Prostate gland (tissue), 2 donors: ENCODE data around the gene MRNIP. TPM values are rescaled to one million over a fixed set of nuclear protein-coding genes. Genes with fewer than 3 reads are reported as not detected.
A peak's percentile ranks its signal among the peaks of the same experiment; 100 is the strongest.

Source experiments
- DNase-seq: peaks from one replicate; pipeline ENCODE4 v3.0.0-alpha.2; 2019; ENCODE audit warnings: low spot score
- H3K27ac ChIP-seq, 2 donors: fragments of 200-600 bp; sonication (generic); 2 replicates each; pipeline ENCODE4 v1.5.1; 2017 to 2019
- H3K27me3 ChIP-seq: fragments of 200-600 bp; sonication (generic); replicated peaks from 2 replicates; pipeline ENCODE4 v1.5.1; 2019; ENCODE audit not compliant: insufficient read depth
- H3K36me3 ChIP-seq, 2 donors: fragments of 200-600 bp; sonication (generic); 1 replicate in 1 of 2; 2 replicates in 1 of 2; pipeline versions ENCODE4 v1.5.1 to v1.8.1; 2017 to 2019
- H3K4me1 ChIP-seq: fragments of 200-600 bp; sonication (generic); replicated peaks from 2 replicates; pipeline ENCODE4 v1.5.1; 2019
- H3K4me3 ChIP-seq, 2 donors: fragments of 200-600 bp; sonication (generic); 2 replicates each; pipeline ENCODE4 v1.5.1; 2017 to 2019
- H3K9me3 ChIP-seq: fragments of 200-600 bp; sonication (generic); 2 replicates; pipeline ENCODE4 v1.5.1; 2017
- CTCF ChIP-seq, 4 experiments: fragments of 200-600 bp in 2 of 4; fragments of 450-650 bp in 2 of 4; sonication (generic) in 2 of 4; IDR thresholded peaks; 1 replicate in 3 of 4; 2 replicates in 1 of 4; pipeline ENCODE4 v1.5.1; 2016 to 2019; ENCODE audit warnings: antibody characterized with exemption in 4 of 4, mild to moderate bottlenecking in 2 of 4, moderate library complexity in 2 of 4
- POLR2A ChIP-seq: fragments of 450-650 bp; IDR thresholded peaks from one replicate; pipeline ENCODE4 v1.6.1; 2016; ENCODE audit warnings: antibody characterized with exemption, mild to moderate bottlenecking
- POLR2AphosphoS5 ChIP-seq: sonication (generic); formaldehyde crosslinking; IDR thresholded peaks from one replicate; pipeline ENCODE4 v1.6.1; 2017; ENCODE audit warnings: antibody characterized with exemption
- WGBS: methylation state at CpG from one replicate; pipeline ENCODE4 v1.1.5; 2018; 5-methylcytosine and 5-hydroxymethylcytosine counted together
- intact Hi-C: fragments of 100-400 bp; cut with DNase I; formaldehyde crosslinking; loops from one replicate; pipeline ENCODE4 v1.14.2; 2022
- total RNA-seq, 2 donors: library from RNA; depleted of rRNA; stranded (reverse); fragments of >200 nt; gene quantifications; one replicate each; pipeline ENCODE4 v1.1.0, GENCODE V29; 2016

The MRNIP gene
- total RNA-seq, 2 donors from 2014 or later, result 30.0 to 55.2 TPM

DNA sequence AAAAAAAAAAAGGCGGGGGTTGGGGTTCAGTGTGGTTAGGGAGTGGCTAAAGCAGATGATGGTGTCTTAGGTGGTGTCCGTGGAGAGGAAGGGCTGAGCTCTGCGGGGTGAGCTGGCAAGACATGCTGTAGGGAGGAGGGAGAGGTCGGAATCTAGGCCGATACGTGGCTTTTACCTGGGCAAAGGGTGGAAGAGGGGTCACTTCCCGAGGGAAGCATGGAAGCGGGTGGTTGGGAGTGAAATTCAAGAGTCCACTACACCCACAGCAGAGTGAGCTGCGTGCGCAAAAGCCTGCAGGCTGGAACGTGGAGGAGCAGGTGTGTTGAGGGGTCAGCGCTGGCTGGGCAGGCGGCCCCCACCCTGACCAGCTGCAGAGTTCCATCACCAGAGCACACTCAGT, 31.3 kb upstream of the MRNIP start:
- no peak overlapping the region for H3K4me3 ChIP-seq
- TF ChIP-seq POLR2AphosphoS5 (no peak), POLR2A (no peak), CTCF (IDR thresholded peaks at IDR 0.05) (no peak)
- WGBS, result 92% methylated on average over 13 of the region's 13 CpGs
- H3K27me3 ChIP-seq, result no peaks in the 10 kb centered on the region
- H3K4me1 ChIP-seq, result no peaks in the 10 kb centered on the region
- H3K36me3 ChIP-seq, result peaks cover 15 to 29% of the 10 kb centered on the region in 2 donors
- DNase-seq, result no peak
- intact Hi-C loops, result no loop called here
- H3K27ac ChIP-seq, result no peak overlapping the region
- no peaks in the 10 kb centered on the region for H3K9me3 ChIP-seq

DNA sequence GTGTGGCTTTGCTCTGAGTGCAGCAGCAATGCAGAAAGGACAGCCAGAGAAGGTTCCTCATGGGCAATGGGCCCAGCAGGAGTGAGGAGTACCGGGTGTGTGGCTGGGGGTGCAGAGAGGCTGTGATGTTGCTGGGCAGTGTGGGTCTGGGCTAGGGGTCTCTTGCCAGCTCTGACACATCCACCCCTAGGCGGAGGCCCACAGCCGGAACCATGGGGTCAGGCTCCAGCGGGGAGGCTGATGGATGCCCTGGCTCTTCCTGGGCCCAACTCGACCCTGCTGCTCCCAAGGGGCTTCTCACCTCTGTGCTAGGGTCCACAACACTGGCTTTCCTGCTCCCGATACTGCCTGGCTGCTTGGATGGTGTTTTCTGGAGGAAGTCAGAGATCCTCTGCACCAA, 29.2 kb upstream of the MRNIP start:
- Histone ChIP-seq H3K4me3 (no peak overlapping the region), H3K4me1 (no peaks in the 10 kb centered on the region), H3K36me3 (peaks cover 10 to 18% of the 10 kb centered on the region in 2 donors), H3K27me3 (no peaks in the 10 kb centered on the region), H3K27ac (no peak overlapping the region), H3K9me3 (no peaks in the 10 kb centered on the region)
- TF ChIP-seq POLR2AphosphoS5 (no peak), CTCF (IDR thresholded peaks at IDR 0.05) (no peak), POLR2A (no peak)
- intact Hi-C loops, result no loop called here
- 89% methylated on average over 6 of the region's 6 CpGs for WGBS
- no peak for DNase-seq

GRCh38 chr5:179887095-179887494, 28.5 kb upstream of the MRNIP start:
- Histone ChIP-seq H3K27ac (no peak overlapping the region), H3K36me3 (peaks cover 3 to 13% of the 10 kb centered on the region in 2 donors), H3K9me3 (no peaks in the 10 kb centered on the region), H3K27me3 (no peaks in the 10 kb centered on the region), H3K4me1 (no peaks in the 10 kb centered on the region), H3K4me3 (no peak overlapping the region)
- intact Hi-C loops, result no loop called here
- no peak for TF ChIP-seq POLR2AphosphoS5
- DNase-seq, result no peak
- 94% methylated on average over 11 of the region's 11 CpGs for whole genome bisulfite sequencing

GRCh38 chr5:179886190-179886911, 27.7 kb upstream of the MRNIP start:
- TF ChIP-seq POLR2AphosphoS5 (peak; percentile 30), CTCF (IDR thresholded peaks at IDR 0.05) (no peak)
- H3K36me3 ChIP-seq, result peaks cover 0 to 12% of the 10 kb centered on the region in 2 donors
- no peak for DNase-seq

GRCh38 chr5:179885491-179886090, 27.0 kb upstream of the MRNIP start:
- no peaks in the 10 kb centered on the region for H3K9me3 ChIP-seq
- intact Hi-C loops, result no loop called here
- H3K27me3 ChIP-seq, result no peaks in the 10 kb centered on the region
- no peak for TF ChIP-seq POLR2A
- TF ChIP-seq POLR2AphosphoS5, result no peak
- TF ChIP-seq CTCF (IDR thresholded peaks at IDR 0.05), result no peak
- no peak overlapping the region for H3K27ac ChIP-seq
- peaks cover 0 to 6% of the 10 kb centered on the region in 2 donors for H3K36me3 ChIP-seq
- H3K4me1 ChIP-seq, result no peaks in the 10 kb centered on the region
- WGBS, result 91% methylated on average over 13 of the region's 13 CpGs
- no peak for DNase-seq
- H3K4me3 ChIP-seq, result no peak overlapping the region

More at GRCh38 chr5:179886190-179886911, 27.7 kb upstream of the MRNIP start:
- no peak overlapping the region for H3K4me3 ChIP-seq
- WGBS, result 70% methylated on average over 14 of the region's 14 CpGs
- H3K9me3 ChIP-seq, result no peaks in the 10 kb centered on the region
- no peak overlapping the region for H3K27ac ChIP-seq
- intact Hi-C loops, result no loop called here
- H3K4me1 ChIP-seq, result no peaks in the 10 kb centered on the region
- no peaks in the 10 kb centered on the region for H3K27me3 ChIP-seq
